K562 (cell line): ENCODE data around the gene PHLDA3. TPM values are rescaled to one million over a fixed set of nuclear protein-coding genes. Genes with fewer than 3 reads are reported as not detected.
A peak's percentile ranks its signal among the peaks of the same experiment; 100 is the strongest.

Source experiments
- ESRRA ChIP-seq: fragments of 450-650 bp; IDR thresholded peaks from 2 replicates; pipeline ENCODE4 v1.6.1; 2014; ENCODE audit warnings: low read depth, mild to moderate bottlenecking, moderate library complexity, borderline replicate concordance
- KDM2B ChIP-seq: fragments of 250-450 bp; sonication (Bioruptor Pico); IDR thresholded peaks from 2 replicates; pipeline ENCODE4 v1.8.0; 2021; ENCODE audit warnings: mild to moderate bottlenecking, moderate library complexity
- KLF6 ChIP-seq: fragments of 250-450 bp; sonication (Bioruptor Pico); IDR thresholded peaks from 2 replicates; pipeline ENCODE4 v1.4.0; 2020; ENCODE audit warnings: mild to moderate bottlenecking, moderate library complexity, borderline replicate concordance
- NR3C1 ChIP-seq: sonication (generic); formaldehyde crosslinking; IDR thresholded peaks from 2 replicates; pipeline ENCODE4 v1.8.1; 2022; ENCODE audit warnings: missing genetic modification reagents
- PBX2 ChIP-seq, 2 experiments: IDR thresholded peaks in 1 of 2; conservative IDR thresholded peaks in 1 of 2; 2 replicates each; pipeline ENCODE4 v1.6.1; 2016; ENCODE audit warnings: low read depth in 2 of 2, mild to moderate bottlenecking in 1 of 2, missing compliant biosample characterization in 1 of 2, missing genetic modification characterization in 1 of 2, moderate library complexity in 1 of 2
- SP2 ChIP-seq: IDR thresholded peaks from 2 replicates; pipeline ENCODE4 v1.6.1; 2011; ENCODE audit warnings: mild to moderate bottlenecking, low read depth, low read length, moderate library complexity; ENCODE audit not compliant: poor library complexity, severe bottlenecking; ENCODE audit errors: extremely low read depth
- SUPT5H ChIP-seq: fragments of 450-650 bp; IDR thresholded peaks from 2 replicates; pipeline ENCODE4 v1.6.1; 2016
- TRIM25 ChIP-seq: fragments of 450-650 bp; IDR thresholded peaks from 2 replicates; pipeline ENCODE4 v1.7.0; 2016; ENCODE audit warnings: borderline replicate concordance
- ZNF436 ChIP-seq: fragments of 250-450, 450-650 bp; sonication (Bioruptor Pico); formaldehyde crosslinking; IDR thresholded peaks from 2 replicates; pipeline ENCODE4 v1.7.0; 2020; ENCODE audit warnings: mild to moderate bottlenecking
- ZNF551 ChIP-seq: fragments of 250-450 bp; sonication (Bioruptor Pico); IDR thresholded peaks from 2 replicates; pipeline ENCODE4 v1.5.0; 2021; ENCODE audit warnings: mild to moderate bottlenecking, moderate library complexity
- polyA plus RNA-seq, 8 experiments: library from polyadenylated mRNA; depleted of rRNA in 4 of 8; stranded (reverse) in 5 of 8; unstranded in 3 of 8; fragments of >200 nt; fragmentation: Nextera tagmentation in 2 of 8; fragmentation: Illumina TruSeq in 1 of 8; extraction: Ambion mirVana in 2 of 8; extraction: Trizol in 1 of 8; gene quantifications; 2 replicates each; pipeline versions ENCODE4 v1.2.1 to v1.2.3, GENCODE V29; 2011 to 2014; ENCODE audit warnings: inconsistent platforms in 1 of 8, missing spikeins in 1 of 8
- total RNA-seq, 7 experiments: library from RNA; depleted of rRNA in 6 of 7; stranded (reverse); fragments of >200 nt in 6 of 7; fragmentation: Illumina TruSeq in 2 of 7; extraction: Trizol in 2 of 7; gene quantifications; 2 replicates each; pipeline versions ENCODE4 v1.2.1 to v1.2.3, GENCODE V29; 2011 to 2021; ENCODE audit warnings: low replicate concordance in 1 of 7
- TF ChIP-seq, protein P1 (sequence below): fragments of 250-450 bp; sonication (Bioruptor Pico); IDR thresholded peaks from 2 replicates; pipeline ENCODE4 v1.4.0; 2020
- TF ChIP-seq, protein P2 (sequence below): fragments of 250-450 bp; sonication (Bioruptor Pico); IDR thresholded peaks from 2 replicates; pipeline ENCODE4 v1.4.0; 2020
- TF ChIP-seq, protein P3 (sequence below): fragments of 450-650 bp; IDR thresholded peaks from one replicate; pipeline ENCODE4 v1.6.1; 2018; ENCODE audit warnings: mild to moderate bottlenecking, moderate library complexity; ENCODE audit not compliant: partially characterized antibody

Gene PHLDA3
- total and polyA plus RNA-seq, 9 of the 15 experiments (the other 6 are each of a cell fraction or from before 2014, with no cell fraction given): 0.11 to 0.27 TPM; not detected in 7

DNA sequence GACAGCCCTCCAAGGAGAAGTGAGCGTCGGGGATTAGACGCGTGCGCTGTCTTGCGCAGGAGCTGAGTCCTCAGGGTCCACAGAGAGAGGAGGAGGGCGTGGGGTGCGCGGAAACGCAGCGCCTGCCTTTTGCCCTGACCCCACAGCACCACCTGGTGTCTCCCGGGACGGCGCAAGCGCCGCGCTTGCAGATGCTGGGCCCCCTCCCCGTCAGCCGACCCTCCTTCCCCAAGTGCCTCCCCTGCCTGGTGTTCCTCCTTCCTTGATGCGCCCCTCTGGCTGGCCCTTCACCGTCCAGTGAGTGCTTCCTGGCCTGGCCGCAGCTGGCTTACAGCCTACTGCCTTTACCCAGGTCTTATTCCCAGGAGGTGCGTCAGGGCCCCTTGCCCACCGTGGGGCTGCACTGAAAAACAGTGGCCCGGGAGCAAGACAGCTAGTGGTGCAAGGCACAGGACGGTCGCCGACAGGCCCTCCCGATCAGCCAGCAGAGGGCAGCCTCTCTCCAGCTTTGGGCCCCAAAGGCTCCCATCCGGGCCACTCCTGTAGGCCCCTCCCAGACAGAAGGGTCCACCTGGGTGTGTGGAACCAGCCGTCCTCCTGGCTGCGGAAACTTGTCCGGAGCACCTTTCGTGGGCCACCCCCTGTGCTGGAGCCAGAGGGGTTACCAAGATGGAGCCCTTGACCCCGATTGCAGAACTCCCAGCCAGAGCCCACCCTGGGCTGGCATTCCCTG, 12.9 kb upstream of the PHLDA3 start (continued):
- TF ChIP-seq, protein P1, sequence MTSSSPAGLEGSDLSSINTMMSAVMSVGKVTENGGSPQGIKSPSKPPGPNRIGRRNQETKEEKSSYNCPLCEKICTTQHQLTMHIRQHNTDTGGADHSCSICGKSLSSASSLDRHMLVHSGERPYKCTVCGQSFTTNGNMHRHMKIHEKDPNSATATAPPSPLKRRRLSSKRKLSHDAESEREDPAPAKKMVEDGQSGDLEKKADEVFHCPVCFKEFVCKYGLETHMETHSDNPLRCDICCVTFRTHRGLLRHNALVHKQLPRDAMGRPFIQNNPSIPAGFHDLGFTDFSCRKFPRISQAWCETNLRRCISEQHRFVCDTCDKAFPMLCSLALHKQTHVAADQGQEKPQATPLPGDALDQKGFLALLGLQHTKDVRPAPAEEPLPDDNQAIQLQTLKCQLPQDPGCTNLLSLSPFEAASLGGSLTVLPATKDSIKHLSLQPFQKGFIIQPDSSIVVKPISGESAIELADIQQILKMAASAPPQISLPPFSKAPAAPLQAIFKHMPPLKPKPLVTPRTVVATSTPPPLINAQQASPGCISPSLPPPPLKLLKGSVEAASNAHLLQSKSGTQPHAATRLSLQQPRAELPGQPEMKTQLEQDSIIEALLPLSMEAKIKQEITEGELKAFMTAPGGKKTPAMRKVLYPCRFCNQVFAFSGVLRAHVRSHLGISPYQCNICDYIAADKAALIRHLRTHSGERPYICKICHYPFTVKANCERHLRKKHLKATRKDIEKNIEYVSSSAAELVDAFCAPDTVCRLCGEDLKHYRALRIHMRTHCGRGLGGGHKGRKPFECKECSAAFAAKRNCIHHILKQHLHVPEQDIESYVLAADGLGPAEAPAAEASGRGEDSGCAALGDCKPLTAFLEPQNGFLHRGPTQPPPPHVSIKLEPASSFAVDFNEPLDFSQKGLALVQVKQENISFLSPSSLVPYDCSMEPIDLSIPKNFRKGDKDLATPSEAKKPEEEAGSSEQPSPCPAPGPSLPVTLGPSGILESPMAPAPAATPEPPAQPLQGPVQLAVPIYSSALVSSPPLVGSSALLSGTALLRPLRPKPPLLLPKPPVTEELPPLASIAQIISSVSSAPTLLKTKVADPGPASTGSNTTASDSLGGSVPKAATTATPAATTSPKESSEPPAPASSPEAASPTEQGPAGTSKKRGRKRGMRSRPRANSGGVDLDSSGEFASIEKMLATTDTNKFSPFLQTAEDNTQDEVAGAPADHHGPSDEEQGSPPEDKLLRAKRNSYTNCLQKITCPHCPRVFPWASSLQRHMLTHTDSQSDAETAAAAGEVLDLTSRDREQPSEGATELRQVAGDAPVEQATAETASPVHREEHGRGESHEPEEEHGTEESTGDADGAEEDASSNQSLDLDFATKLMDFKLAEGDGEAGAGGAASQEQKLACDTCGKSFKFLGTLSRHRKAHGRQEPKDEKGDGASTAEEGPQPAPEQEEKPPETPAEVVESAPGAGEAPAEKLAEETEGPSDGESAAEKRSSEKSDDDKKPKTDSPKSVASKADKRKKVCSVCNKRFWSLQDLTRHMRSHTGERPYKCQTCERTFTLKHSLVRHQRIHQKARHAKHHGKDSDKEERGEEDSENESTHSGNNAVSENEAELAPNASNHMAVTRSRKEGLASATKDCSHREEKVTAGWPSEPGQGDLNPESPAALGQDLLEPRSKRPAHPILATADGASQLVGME (CRISPR knock-in tag): 0 out of 2 replicates have a peak, but pooled peaks have one; percentile 49
- TF ChIP-seq PBX2 (CRISPR knock-in tag; IDR thresholded peaks at IDR 0.05; ENCODE audit: low read depth) (no peak), PBX2 (tag; conservative IDR thresholded peaks at IDR 0.05; ENCODE audit: low read depth) (no peak), ESRRA (no peak; the same call in 1 of the 2 replicates), SUPT5H (no peak), TRIM25 (no peak), KDM2B (CRISPR knock-in tag) (no peak), ZNF436 (CRISPR knock-in tag) (no peak), NR3C1 (no peak), ZNF551 (CRISPR knock-in tag) (no peak), KLF6 (CRISPR knock-in tag) (peak; percentile 66; the same call in 1 of the 2 replicates), SP2 (no peak)
- TF ChIP-seq, protein P2, sequence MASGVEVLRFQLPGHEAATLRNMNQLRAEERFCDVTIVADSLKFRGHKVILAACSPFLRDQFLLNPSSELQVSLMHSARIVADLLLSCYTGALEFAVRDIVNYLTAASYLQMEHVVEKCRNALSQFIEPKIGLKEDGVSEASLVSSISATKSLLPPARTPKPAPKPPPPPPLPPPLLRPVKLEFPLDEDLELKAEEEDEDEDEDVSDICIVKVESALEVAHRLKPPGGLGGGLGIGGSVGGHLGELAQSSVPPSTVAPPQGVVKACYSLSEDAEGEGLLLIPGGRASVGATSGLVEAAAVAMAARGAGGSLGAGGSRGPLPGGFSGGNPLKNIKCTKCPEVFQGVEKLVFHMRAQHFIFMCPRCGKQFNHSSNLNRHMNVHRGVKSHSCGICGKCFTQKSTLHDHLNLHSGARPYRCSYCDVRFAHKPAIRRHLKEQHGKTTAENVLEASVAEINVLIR (CRISPR knock-in tag): no peak
- TF ChIP-seq, protein P3, sequence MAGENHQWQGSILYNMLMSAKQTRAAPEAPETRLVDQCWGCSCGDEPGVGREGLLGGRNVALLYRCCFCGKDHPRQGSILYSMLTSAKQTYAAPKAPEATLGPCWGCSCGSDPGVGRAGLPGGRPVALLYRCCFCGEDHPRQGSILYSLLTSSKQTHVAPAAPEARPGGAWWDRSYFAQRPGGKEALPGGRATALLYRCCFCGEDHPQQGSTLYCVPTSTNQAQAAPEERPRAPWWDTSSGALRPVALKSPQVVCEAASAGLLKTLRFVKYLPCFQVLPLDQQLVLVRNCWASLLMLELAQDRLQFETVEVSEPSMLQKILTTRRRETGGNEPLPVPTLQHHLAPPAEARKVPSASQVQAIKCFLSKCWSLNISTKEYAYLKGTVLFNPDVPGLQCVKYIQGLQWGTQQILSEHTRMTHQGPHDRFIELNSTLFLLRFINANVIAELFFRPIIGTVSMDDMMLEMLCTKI: no peak
